Astrocyte (in vitro differentiated cells and primary cell): ENCODE measurements around the gene NIPAL3. TPM values are rescaled to one million over a fixed set of nuclear protein-coding genes. Genes with fewer than 3 reads are reported as not detected.

Source experiments
- DNase-seq: peaks from one replicate; pipeline ENCODE4 v3.0.0-alpha.2; 2010; ENCODE audit warnings: low read depth
- FAIRE-seq: peaks from 2 replicates; lab custom pipeline; 2011; peaks lifted over from hg19 to GRCh38; lab: Jason Lieb, UNC
- H2AFZ ChIP-seq: 2 replicates; pipeline ENCODE4 v1.6.0; 2012; ENCODE audit warnings: low read depth, low read length, inconsistent platforms
- H3K27ac ChIP-seq: 2 replicates; pipeline ENCODE4 v1.5.1; 2011; ENCODE audit warnings: low read depth, low read length, inconsistent platforms
- H3K27me3 ChIP-seq: 2 replicates; pipeline ENCODE4 v1.6.0; 2011; ENCODE audit warnings: low read length, inconsistent platforms; ENCODE audit not compliant: insufficient read depth
- H3K36me3 ChIP-seq: 2 replicates; pipeline ENCODE4 v1.5.1; 2011; ENCODE audit warnings: low read length, inconsistent platforms; ENCODE audit not compliant: insufficient read depth
- H3K4me1 ChIP-seq: 2 replicates; pipeline ENCODE4 v1.5.1; 2011; ENCODE audit warnings: low read length, inconsistent platforms; ENCODE audit not compliant: insufficient read depth
- H3K4me2 ChIP-seq: 2 replicates; pipeline ENCODE4 v1.6.0; 2012; ENCODE audit warnings: low read length, inconsistent platforms
- H3K4me3 ChIP-seq: 2 replicates; pipeline ENCODE4 v1.5.1; 2011; ENCODE audit warnings: low read depth, mild to moderate bottlenecking, low read length, inconsistent platforms; ENCODE audit not compliant: insufficient read depth
- H3K79me2 ChIP-seq: 2 replicates; pipeline ENCODE4 v1.6.0; 2012; ENCODE audit warnings: mild to moderate bottlenecking, low read length, inconsistent platforms; ENCODE audit not compliant: insufficient read depth
- H3K9ac ChIP-seq: 2 replicates; pipeline ENCODE4 v1.6.0; 2012; ENCODE audit warnings: mild to moderate bottlenecking, low read length, inconsistent platforms
- H3K9me3 ChIP-seq: 2 replicates; pipeline ENCODE4 v1.5.1; 2012; ENCODE audit warnings: low read depth, mild to moderate bottlenecking, low read length, inconsistent platforms; ENCODE audit not compliant: insufficient read depth
- H4K20me1 ChIP-seq: 2 replicates; pipeline ENCODE4 v1.6.0; 2012; ENCODE audit warnings: low read length, inconsistent platforms; ENCODE audit not compliant: insufficient read depth
- H3K27ac Mint-ChIP-seq: one replicate; pipeline ENCODE4 v1.8.0; 2021; ENCODE audit warnings: mild to moderate bottlenecking, mixed read lengths; ENCODE audit not compliant: unreplicated experiment
- H3K27me3 Mint-ChIP-seq: one replicate; pipeline ENCODE4 v1.8.0; 2021; ENCODE audit warnings: low read depth, mixed read lengths; ENCODE audit not compliant: unreplicated experiment
- H3K36me3 Mint-ChIP-seq: one replicate; pipeline ENCODE4 v1.8.0; 2021; ENCODE audit warnings: low read depth, mixed read lengths; ENCODE audit not compliant: unreplicated experiment
- H3K4me1 Mint-ChIP-seq: one replicate; pipeline ENCODE4 v1.8.0; 2021; ENCODE audit warnings: low read depth, mixed read lengths; ENCODE audit not compliant: unreplicated experiment
- H3K4me3 Mint-ChIP-seq: one replicate; pipeline ENCODE4 v1.8.0; 2021; ENCODE audit warnings: mild to moderate bottlenecking, moderate library complexity, mixed read lengths; ENCODE audit not compliant: unreplicated experiment
- H3K9me3 Mint-ChIP-seq: one replicate; pipeline ENCODE4 v1.8.0; 2021; ENCODE audit warnings: mild to moderate bottlenecking, mixed read lengths; ENCODE audit not compliant: unreplicated experiment
- EZH2 ChIP-seq: IDR thresholded peaks from 2 replicates; pipeline ENCODE4 v1.6.1; 2012; ENCODE audit warnings: mild to moderate bottlenecking, low read length, inconsistent platforms; ENCODE audit not compliant: insufficient read depth
- total RNA-seq: library from RNA; stranded (reverse); gene quantifications from 2 replicates; pipeline ENCODE4 v1.2.1, GENCODE V29; 2021
- TF ChIP-seq, protein P1 (sequence below): IDR thresholded peaks from 2 replicates; pipeline ENCODE4 v1.5.1; 2011; ENCODE audit warnings: low read depth, mild to moderate bottlenecking, inconsistent platforms, low read length, moderate library complexity; ENCODE audit not compliant: insufficient read depth

Gene NIPAL3
- total RNA-seq, 1 donor from 2014 or later: 47.2 TPM

DNA sequence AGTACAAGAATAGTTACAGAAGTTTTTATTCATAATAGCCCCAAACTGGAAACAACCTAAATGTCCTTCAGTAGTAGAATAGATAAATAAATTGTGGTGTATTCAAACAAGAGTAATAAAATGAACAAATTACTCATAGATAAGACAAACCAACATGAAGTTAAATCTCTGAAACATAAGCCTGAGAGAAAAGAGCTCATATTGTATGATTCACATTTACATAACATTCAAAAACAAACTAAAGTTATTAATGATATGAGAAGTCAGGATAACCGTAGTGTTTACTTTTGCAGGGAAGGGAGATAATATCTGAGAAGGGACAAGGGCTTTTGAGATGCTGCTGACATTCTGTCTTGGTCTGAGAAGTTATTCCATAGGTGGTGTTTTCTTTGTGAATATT, 15.5 kb upstream of the NIPAL3 start:
- Histone ChIP-seq H2AFZ (no peak overlapping the region), H3K36me3 (peaks cover 4% of the 10 kb centered on the region), H3K4me3 (no peak overlapping the region), H3K79me2 (no peaks in the 10 kb centered on the region), H3K9ac (no peak overlapping the region), H4K20me1 (no peaks in the 10 kb centered on the region), H3K4me2 (no peak overlapping the region), H3K4me1 (no peaks in the 10 kb centered on the region), H3K9me3 (no peaks in the 10 kb centered on the region), H3K27me3 (no peaks in the 10 kb centered on the region), H3K27ac (no peak overlapping the region)
- Mint-ChIP-seq H3K9me3 (no peaks in the 10 kb centered on the region), H3K27ac (no peak overlapping the region), H3K4me1 (no peaks in the 10 kb centered on the region), H3K4me3 (no peak overlapping the region), H3K36me3 (no peaks in the 10 kb centered on the region), H3K27me3 (no peaks in the 10 kb centered on the region)
- FAIRE-seq (peak; percentile 26), DNase-seq (no peak)
- TF ChIP-seq, protein P1, sequence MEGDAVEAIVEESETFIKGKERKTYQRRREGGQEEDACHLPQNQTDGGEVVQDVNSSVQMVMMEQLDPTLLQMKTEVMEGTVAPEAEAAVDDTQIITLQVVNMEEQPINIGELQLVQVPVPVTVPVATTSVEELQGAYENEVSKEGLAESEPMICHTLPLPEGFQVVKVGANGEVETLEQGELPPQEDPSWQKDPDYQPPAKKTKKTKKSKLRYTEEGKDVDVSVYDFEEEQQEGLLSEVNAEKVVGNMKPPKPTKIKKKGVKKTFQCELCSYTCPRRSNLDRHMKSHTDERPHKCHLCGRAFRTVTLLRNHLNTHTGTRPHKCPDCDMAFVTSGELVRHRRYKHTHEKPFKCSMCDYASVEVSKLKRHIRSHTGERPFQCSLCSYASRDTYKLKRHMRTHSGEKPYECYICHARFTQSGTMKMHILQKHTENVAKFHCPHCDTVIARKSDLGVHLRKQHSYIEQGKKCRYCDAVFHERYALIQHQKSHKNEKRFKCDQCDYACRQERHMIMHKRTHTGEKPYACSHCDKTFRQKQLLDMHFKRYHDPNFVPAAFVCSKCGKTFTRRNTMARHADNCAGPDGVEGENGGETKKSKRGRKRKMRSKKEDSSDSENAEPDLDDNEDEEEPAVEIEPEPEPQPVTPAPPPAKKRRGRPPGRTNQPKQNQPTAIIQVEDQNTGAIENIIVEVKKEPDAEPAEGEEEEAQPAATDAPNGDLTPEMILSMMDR: no peak
- TF ChIP-seq EZH2: no peak

DNA sequence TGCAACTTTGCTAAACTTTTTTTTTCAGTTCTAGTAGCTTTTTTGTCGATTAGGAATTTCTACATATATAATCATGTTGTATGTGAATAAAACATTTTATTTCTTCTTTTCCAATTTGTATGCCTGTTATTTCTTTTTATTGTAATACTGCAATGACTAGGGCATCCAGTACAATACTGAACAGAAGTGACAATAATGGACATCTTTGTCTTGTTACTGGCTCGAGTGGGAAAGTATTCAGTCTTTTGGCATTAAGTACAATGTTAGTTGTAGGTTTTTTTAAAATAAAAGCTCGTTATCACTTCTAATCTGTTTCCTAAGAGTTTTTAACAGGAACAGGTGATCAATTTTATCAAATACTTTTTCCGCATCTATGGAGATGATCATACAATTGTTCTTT, 11.8 kb upstream of the NIPAL3 start:
- Histone ChIP-seq H3K36me3 (peaks cover 4% of the 10 kb centered on the region), H3K4me1 (no peaks in the 10 kb centered on the region), H3K79me2 (no peaks in the 10 kb centered on the region), H3K9me3 (no peaks in the 10 kb centered on the region), H3K27ac (no peak overlapping the region), H3K4me2 (no peak overlapping the region), H2AFZ (no peak overlapping the region), H3K9ac (no peak overlapping the region), H3K4me3 (no peak overlapping the region), H3K27me3 (no peaks in the 10 kb centered on the region), H4K20me1 (no peaks in the 10 kb centered on the region)
- H3K4me3 Mint-ChIP-seq: no peak overlapping the region
- peaks cover 3% of the 10 kb centered on the region for H3K9me3 Mint-ChIP-seq
- no peaks in the 10 kb centered on the region for H3K27me3 Mint-ChIP-seq
- H3K4me1 Mint-ChIP-seq: no peaks in the 10 kb centered on the region
- no peak for FAIRE-seq
- TF ChIP-seq, protein P1: no peak
- TF ChIP-seq EZH2: no peak
- no peak for DNase-seq
- H3K27ac Mint-ChIP-seq: no peak overlapping the region
- H3K36me3 Mint-ChIP-seq: no peaks in the 10 kb centered on the region

DNA sequence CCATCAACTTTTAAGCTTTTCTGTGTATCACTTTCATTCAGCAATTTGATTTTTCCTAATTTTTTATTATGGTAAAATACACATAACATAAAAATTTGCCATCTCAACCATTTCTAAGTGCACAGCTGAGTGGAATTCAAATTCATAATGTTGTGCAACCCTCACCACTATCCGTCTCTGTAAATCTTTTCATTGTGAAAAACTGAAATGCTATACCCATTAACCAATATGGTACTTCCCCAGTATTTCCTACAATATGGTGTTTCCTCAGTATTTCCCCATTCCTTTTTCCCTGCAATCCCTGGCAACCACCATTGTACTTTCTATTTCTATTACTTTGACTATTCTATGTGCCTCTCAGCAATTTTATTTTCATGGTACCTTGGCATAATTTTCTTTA, 8.8 kb upstream of the NIPAL3 start:
- Histone ChIP-seq H3K27me3 (no peaks in the 10 kb centered on the region), H3K27ac (no peak overlapping the region), H2AFZ (no peak overlapping the region), H4K20me1 (no peaks in the 10 kb centered on the region), H3K4me3 (no peak overlapping the region), H3K4me2 (no peak overlapping the region), H3K79me2 (no peaks in the 10 kb centered on the region), H3K9me3 (no peaks in the 10 kb centered on the region), H3K9ac (no peak overlapping the region), H3K4me1 (peaks cover 7% of the 10 kb centered on the region), H3K36me3 (no peaks in the 10 kb centered on the region)
- FAIRE-seq (no peak), DNase-seq (no peak)
- peaks cover 3% of the 10 kb centered on the region for H3K9me3 Mint-ChIP-seq
- no peak for TF ChIP-seq EZH2
- TF ChIP-seq, protein P1: no peak
- H3K4me3 Mint-ChIP-seq: no peak overlapping the region
- H3K27me3 Mint-ChIP-seq: no peaks in the 10 kb centered on the region
- no peaks in the 10 kb centered on the region for H3K36me3 Mint-ChIP-seq
- no peak overlapping the region for H3K27ac Mint-ChIP-seq
- peaks cover 6% of the 10 kb centered on the region for H3K4me1 Mint-ChIP-seq
